GM21619 (cell line): ENCODE results near the gene ISYNA1.

ENCODE experiments used
- ATAC-seq: cut with Tn5 transposase; IDR thresholded peaks from one replicate; pipeline ENCODE4 v1.9.1; 2021; ENCODE audit not compliant: unreplicated experiment

ISYNA1 gene

DNA sequence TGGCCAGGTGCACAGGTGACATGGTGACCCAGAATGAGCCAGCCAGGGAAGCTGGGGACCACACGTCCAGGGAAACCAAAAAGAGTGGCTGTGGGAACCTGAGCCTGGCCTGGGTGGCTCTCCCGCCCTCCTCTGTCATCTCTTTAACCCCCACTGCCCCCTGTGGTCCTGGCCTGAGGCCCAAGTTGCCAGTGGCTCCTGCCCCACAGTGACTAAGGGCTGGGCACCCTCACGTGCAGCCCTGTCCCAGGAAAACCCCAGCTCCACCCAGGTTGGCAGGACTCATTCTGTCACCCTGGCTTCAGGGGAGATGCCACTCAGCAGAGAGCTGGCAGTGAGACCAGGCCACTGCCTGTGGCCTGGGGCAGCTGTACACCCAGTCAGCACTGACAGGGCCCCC, 30.6 kb upstream of the ISYNA1 start:
- ATAC-seq = no peak

DNA sequence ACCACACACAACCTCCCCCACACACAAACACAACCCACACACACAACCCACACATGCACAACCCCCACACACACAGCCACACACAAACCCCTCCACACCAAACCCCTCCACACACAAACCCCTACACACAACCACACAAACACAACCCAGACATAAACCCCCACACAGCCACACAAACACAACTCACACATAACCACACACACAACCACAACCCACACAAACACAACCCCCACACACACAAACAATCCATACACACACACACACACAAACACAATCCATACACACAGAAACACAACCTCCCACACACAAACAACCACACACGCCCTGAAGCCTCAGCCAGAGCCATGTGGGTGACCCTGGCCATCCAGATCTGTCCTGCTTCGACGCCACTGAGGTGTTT, 30.0 kb upstream of the ISYNA1 start:
- ATAC-seq = no peak

DNA sequence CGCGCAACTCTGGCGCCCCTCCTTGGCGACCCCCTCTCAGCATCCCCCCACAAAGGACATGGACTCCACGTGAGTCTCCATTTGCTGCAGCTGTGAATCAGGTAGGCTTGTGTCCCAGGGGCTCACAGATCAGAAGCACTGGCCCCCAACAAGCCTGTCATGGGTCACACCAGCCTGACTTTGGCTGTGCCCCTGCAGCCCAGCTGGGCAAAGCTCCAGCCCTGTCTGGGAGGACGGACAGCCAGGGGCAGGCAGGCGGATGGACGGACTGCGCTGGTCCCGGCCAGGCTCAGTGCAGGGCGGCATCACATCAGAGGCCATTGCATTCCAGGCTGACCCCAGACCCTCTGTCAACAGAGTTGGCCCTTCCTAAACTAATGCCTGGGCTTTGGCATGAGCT, 28.4 kb upstream of the ISYNA1 start:
- no peak for ATAC-seq

DNA sequence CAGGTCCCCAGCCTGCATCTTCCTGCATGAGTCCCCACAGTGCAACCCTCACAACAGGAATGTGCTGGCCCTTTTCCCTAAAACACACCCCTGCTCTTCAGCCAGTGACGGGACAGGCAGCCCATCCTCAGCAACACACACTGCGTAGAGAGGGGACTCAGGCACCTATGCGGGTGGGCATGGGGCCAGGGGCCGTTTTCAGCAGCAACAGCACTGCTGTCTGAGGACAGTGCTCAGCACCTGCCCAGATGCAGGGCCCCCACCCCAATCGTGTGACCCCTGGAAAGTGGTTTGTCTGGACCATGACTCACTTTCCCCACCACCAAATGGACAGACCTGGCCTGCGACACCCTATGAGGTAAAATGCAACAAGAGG, 28.0 kb upstream of the ISYNA1 start:
- ATAC-seq = no peak

DNA sequence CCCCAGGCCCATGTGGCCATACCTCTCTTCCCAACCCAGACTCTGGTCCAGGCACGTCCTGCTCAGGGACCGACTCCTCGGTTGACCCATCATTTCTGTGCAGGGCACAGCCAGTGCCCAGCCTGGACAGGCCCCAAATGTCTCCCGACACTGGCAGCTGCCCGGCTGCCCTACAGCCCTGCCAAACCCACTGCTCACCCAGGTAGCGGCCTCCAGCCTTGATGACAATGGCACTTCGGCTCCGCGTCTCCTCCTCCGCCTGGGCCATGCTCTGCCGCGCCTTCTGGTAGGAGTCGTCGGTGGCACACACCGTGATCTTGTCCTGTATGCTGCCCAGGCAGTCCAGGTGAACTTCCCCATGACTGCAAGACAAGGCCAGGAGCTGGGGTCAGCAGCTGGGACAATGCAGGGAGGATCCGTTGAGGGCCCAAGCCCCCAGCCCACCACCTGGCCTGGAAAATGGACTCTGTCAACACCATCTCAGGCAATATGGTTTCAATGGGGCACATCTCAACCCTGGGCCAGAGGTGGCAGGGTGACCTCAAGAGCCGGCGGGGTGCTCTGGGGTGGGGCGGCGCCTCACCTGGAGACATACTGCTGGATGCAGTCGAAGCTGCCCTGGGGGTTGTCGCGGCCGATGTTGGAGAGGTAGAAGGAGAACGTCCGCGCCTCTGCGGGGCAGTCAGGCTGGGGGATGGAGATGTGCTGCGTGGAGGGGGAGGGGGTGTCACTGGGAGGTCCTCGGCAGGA, 27.5 kb upstream of the ISYNA1 start:
- ATAC-seq = no peak

DNA sequence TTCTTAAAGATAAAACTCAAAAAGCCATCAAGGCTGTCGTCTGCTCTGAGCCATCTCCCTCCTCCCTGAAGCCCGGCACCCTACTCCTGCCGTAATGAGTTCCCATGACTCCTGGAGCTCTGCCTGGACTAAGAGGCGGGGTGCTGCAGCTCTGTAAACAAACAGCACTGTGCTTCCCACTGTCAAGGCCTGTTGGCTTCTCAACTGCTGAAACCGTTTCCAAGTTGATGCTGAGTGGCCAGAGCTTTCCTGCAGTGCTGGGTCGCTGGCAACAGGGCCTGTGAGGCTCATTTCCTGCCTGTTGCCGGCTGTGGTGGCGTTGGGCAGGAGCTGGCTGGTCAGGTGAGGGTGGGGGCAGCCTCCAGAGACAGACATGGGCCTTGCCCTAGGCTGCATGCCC, 26.7 kb upstream of the ISYNA1 start:
- ATAC-seq = no peak

DNA sequence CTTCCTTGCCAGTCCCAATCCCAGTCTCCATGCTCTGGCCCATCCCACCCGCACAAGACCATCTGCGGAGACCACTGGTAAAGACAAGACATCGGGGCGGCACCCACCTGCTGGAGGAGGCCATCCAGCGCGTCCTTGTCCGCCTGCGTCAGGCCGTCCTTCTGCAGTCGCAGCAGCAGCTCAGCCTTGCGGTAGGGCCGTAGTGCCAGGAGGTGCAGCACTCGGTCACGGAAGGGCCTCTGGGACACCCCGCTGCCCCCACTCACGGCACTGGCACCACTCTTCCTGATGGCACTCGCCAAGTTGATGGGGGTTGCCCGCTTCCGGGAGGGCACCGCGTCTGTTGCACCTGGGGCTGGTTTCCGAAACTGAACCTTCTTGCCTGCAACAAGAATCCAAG, 23.5 kb upstream of the ISYNA1 start:
- ATAC-seq = no peak

DNA sequence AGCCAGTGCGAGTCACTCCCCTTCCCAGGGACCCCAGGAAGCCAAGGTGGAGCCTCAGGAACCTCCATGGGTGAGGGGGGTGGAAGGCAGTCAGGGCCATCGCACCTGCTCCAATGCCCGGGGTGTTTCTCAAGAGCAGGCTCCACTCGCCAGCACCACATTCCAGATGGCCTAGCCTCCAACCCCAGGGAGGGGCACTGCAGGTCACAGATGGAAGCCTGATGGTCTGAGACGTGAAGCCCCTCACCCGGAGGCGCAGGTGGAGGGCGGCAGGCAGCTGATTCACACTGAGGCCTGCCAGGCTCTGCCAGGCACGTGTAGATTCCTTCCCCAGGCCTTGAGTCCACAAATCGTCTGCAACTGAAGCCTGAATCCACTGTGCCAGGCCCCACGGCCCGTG, 23.0 kb upstream of the ISYNA1 start:
- no peak for ATAC-seq

DNA sequence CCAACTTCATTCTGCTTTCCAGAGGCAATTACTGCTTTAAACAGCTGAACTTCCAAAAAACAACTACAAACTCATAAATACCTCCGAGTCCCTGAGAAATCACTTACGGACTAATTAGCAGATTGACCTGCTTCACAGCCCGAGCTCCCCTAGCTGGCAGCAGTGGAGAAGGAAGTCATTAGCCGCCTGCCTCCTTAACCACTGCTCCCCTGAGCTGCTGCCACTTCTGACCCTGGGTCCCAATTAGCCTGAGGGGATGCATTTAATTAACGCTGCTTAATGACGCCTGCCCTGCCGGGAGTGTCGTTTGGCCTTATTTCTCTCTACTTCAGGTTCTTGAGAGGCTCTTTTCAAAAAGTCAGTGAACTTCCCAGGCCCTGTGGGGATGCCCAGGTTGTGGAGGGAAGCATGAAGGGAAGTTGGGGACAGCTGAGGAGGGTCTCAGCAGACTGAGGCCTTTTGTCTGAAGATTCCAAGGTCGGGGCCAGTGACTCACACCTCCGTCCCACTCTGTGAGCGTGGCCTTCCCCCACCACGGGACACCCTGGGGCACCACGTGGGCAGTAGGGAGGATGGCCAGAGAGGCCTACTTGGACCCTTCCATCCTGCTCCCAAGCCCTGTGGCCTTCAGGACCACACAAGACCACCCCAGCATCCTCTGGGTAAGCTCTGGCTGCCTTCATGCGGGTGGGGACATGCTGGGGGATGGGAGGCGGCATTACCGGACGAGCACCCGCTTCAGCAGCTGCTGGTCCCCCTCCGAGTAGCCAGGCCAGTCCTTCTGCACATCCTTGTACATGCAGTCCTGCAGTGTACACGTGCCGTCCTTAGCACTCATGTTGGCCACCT, 19.8 kb upstream of the ISYNA1 start:
- no peak for ATAC-seq

DNA sequence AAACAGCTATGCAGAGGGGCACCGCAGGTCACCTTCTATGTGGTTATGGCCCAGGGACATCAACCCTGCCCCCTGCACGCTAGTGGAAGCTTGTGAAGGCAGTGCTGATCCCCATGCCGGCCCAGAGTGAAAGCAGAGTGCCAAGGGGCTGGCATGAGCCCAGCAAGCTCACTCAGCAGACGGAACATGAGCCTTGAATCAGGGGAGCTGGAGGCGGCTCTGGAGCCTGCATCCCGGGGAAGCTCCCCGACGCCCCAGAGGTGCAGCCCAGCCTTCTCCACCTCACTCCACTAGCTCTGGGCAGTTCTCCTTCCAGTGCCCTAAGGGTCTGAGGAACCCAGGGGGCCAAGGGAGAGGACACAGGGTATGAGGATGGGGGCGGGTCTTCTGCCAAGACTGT, 19.0 kb upstream of the ISYNA1 start:
- ATAC-seq = no peak

DNA sequence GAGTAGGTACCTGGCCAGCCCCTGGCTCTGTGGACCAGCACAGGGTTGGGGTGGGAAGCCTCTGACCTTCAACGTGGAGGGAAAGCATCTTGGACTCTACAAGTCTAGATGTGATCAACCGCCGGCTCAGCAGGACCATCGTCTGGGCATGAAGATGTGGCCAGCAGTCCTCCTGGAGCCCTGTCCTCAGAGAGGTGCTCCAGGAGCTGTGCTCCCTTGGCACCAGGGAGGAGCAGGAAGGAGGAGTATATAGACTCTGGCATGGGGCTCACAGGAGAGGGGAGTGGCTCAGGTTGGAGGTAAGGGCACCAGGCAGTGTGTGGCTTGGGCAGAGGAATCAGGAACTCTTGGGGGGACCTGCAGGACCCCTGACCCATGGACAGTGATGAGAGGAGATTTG, 18.3 kb upstream of the ISYNA1 start:
- no peak for ATAC-seq

DNA sequence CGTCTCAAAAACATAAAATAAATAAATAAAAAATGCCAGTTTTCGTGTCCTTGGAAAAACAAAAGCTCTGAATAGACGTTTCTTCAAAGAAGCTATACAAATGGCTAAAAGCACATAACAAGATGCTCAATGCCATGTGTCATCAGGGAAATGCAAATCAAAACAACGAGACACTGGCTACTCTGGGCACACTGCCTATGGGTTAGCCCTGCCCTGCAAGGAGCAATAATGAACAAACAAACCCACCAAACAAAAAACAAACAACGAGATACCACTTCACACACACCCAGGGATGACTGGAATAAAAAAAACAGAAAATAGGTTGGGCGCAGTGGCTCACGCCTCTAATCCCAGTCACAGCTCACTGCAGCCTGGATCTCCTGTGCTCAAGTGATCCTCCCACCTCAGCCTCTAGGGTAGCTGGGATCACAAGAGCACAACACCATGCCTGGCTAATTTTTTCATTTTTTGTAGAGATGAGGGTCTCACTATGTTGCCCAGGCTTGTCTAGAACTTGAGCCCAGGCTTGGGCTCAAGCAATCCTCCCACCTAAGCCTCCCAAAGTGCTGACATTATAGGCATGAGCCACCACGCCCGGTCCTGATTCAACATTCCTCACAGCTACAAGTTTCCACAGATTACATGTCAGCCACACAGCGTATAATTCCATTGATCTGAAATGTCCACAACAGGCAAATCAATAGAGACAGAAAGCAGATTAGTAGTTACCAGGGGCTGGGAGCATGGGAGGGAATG, 15.5 kb upstream of the ISYNA1 start:
- no peak for ATAC-seq

DNA sequence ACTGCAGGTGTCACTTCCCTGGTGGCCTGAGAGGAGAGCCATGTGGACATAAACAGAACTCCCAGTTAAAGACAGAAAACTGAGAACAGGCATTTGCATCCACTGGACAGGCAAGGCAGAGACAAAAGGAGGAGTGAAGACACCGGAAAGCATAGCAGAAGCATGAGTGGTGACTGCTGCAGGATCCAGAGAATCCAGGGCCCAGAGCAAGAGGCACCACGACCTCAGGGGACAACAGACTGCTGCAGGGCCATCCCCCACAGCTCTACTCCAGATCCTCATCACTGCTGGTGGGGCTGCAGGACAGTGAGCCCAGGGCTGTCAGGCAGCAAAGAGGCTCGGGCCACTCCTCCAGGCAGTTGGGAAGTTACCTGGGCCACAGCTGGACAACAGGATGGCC, 14.5 kb upstream of the ISYNA1 start:
- no peak for ATAC-seq

DNA sequence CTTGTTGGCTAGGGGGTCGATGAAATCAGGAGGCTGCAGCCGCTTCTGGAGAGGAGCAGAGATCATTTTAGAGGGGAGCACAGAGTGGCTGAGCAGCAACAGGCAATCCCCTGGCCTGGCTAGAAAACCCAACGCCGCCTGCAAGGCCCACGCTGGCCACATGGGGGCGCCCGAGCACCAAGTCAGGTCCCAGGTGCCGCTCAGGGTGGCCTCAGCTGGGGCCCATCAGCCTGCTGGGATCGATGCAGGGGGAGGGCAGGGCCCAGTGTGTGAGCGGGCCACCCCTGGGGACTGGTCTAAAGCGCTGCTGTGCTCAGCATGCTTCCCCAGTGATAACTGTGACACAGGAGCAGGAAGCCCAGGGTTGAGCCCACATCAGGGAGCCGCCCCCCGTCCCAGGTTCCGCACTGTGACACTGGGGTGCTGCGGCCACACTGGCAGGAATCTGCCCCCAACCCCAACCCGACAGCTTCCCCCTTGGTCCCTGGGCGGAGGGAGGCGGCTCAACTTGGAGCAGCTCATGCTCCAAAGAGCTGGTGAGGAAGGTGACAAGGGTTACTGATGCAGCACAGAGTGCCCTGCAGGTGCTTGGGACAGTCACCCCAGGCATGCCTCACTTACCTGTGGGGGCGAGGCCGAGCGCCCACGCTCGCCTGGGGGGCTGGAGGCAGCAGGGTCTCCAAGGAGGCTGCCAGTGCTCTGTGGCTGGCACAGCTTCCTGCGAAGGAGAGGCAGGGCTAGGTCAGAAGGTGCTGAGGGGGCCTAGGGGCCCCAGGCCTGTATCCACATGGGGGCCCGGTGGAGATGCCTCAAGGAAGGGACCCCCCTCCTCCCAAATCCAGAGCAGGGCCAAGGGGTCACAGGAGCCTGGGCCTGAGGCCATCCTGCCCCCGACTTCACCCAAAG, 13.3 kb upstream of the ISYNA1 start:
- no peak for ATAC-seq

DNA sequence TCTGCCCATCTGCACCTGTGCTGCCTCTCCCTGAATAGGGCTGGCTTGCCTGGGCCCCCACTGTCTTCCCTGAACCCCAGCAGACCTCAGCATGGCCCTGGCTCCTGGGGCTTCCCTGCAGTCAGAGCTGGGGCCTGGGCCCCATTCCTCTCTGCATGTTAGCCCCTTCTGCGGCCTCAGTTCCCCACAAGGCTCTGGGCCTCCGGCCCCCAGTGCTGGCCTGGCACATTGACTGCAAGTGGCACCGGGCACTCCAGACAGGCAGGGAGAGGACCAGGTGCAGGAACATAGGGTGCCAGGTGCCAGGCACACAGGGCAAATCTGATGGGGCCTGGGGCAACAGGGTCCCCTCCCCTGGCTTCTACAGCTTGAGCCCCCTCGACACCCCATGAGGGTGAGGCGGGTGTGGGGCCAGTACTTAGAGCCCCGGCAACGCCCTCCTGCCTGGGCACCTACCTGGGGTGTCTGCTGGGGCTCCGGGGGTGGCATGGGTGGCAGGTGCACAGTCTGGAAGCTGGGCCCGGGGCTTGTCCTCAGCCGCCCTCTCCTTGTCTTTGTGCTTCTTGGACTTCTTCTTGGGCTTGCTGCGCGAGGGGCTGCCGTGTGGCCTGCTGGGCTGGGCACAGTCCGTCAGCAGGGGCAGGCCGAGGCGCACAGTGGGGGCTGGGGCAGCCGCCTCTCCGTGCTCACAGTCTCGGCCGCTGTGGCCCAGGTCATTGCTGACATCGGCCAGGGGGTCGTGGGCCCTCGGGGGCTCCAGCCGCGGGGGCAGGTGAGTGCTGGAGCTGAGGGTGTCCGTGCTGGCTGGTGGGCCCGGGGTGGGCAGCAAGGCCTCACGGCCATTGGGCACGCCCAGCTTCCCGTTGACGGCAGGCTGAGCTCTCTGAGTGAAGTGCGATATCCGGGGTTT, 12.3 kb upstream of the ISYNA1 start:
- ATAC-seq = no peak

DNA sequence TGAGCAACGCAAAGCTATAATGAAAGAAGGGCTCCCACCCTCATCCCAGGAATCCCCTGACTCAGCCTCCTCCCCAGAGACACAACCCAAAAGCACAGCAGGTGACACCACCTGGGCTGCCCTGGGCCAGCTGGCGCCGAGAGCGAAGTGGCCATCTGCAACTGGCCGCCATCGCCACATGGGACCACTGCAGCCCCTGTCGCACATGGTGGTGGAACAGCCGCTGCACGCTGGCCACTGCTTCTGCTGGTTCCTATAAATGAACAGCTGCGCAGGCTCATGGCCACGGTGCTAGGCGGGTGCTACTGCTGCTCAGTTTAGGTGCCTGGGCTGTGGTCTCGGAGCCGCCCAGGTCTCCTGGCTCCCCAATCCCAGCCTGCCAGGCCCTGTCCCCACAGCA, 11.6 kb upstream of the ISYNA1 start:
- no peak for ATAC-seq

DNA sequence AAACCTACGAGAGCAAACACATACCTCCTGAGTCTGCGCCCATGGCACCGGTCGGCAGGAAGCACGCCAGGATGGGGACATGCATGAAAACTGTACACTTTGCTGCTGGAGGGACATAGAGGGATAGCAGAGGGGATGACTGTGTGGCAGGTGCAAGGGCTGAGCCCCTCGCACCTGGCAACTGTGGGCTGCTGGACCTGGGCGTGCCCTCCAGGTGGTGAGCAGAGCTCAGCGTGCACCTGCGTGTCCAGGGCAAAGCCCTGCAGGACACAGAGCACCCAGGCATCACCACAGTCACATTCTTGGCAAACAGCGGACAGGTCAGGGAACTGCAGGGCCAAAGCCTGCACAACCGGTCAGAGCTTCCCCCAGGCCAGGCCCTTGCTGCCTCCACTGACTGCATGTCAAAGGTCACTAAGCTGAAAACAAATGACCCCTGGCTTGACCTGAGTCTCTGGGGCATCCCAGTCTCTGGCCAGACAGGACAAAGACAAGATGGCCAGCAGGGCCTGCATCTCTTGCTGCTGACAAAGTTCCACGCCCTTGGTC, 9.0 kb upstream of the ISYNA1 start:
- no peak for ATAC-seq

DNA sequence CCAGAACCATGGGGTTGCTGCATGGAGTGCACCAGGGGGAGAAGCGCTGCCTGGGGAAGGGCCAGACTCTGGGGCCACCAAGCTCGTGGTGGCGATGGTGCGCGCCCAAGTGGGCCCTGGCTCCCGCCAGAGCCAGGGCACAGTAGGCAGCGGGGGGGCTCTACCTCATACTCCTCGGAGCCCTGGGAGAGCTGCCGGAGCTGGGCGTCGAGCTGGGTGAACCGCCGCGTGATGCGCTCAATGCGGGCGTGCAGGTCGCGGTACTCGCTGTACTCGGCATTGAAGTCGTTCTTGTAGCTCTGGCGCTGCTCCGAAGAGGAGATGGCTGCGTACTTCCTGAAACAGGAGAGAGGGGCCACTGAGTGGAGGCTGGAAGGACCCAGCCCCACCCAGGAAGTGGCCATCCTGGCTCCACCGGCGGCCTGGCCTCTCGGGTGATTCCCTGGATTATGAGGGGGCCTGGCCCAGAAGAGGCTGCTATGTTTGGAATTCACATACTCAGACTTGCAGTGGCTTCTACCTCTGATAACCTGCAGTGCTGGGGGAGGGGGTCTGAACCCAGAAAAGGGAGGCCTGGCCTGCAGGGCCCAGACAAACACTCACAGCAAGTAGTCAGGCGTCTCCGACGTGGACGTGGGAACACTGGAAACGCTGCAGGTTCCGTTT, 8.3 kb upstream of the ISYNA1 start:
- no peak for ATAC-seq
